Testis (tissue), 3 donors: ENCODE results near the gene BNIPL. TPM values are rescaled to one million over a fixed set of nuclear protein-coding genes. Genes with fewer than 3 reads are reported as not detected.

Experiments
- DNase-seq: peaks from one replicate; pipeline ENCODE4 v3.0.0-alpha.2; 2019
- H3K27ac ChIP-seq, 2 donors: fragments of 200-600 bp; sonication (generic); one replicate each; pipeline ENCODE4 v1.5.1; 2019
- H3K27me3 ChIP-seq: fragments of 200-600 bp; sonication (generic); one replicate; pipeline ENCODE4 v1.5.1; 2019
- H3K36me3 ChIP-seq: fragments of 200-600 bp; sonication (generic); one replicate; pipeline ENCODE4 v1.5.1; 2017; ENCODE audit warnings: low read depth; ENCODE audit errors: missing control alignments
- H3K4me1 ChIP-seq: fragments of 200-600 bp; sonication (generic); one replicate; pipeline ENCODE4 v1.5.1; 2019
- H3K4me3 ChIP-seq, 2 donors: fragments of 200-600 bp; sonication (generic); one replicate each; pipeline ENCODE4 v1.5.1; 2017 to 2019
- H3K9me3 ChIP-seq: fragments of 200-600 bp; sonication (generic); one replicate; pipeline ENCODE4 v1.5.1; 2017
- POLR2A ChIP-seq: fragments of 450-650 bp; IDR thresholded peaks from one replicate; pipeline ENCODE4 v1.6.1; 2017; ENCODE audit warnings: antibody characterized with exemption, mild to moderate bottlenecking, moderate library complexity
- WGBS, 2 donors: methylation state at CpG; one replicate each; pipeline ENCODE4 v1.1.5; 2018; 5-methylcytosine and 5-hydroxymethylcytosine counted together
- intact Hi-C: fragments of 100-400 bp; cut with DNase I; formaldehyde crosslinking; loops from one replicate; pipeline ENCODE4 v1.15.1; 2023; ENCODE audit warnings: low total_unique reads
- polyA plus RNA-seq: library from polyadenylated mRNA; stranded (reverse); fragments of 350-450 nt; fragmentation: Illumina TruSeq; extraction: RNeasy Lipid Tissue Mini Kit (QIAGEN cat#74804); gene quantifications from one replicate; pipeline ENCODE4 v1.2.3, GENCODE V29; 2014; ENCODE audit warnings: low read depth, low replicate concordance; ENCODE audit not compliant: insufficient read depth
- total RNA-seq, 2 donors: library from RNA; depleted of rRNA; stranded (reverse); fragments of >200 nt; gene quantifications; one replicate each; pipeline ENCODE4 v1.2.3, GENCODE V29; 2016
- TF ChIP-seq, protein P1 (sequence below), 3 experiments: fragments of 450-650 bp in 2 of 3; fragments of 200-600 bp in 1 of 3; sonication (generic) in 1 of 3; IDR thresholded peaks; one replicate each; pipeline ENCODE4 v1.5.1; 2016 to 2019; ENCODE audit warnings: antibody characterized with exemption in 3 of 3, mild to moderate bottlenecking in 2 of 3, moderate library complexity in 1 of 3

The BNIPL gene
- total and polyA plus RNA-seq, 3 donors from 2014 or later, result 3.6 to 9.3 (median 5.0) TPM

DNA sequence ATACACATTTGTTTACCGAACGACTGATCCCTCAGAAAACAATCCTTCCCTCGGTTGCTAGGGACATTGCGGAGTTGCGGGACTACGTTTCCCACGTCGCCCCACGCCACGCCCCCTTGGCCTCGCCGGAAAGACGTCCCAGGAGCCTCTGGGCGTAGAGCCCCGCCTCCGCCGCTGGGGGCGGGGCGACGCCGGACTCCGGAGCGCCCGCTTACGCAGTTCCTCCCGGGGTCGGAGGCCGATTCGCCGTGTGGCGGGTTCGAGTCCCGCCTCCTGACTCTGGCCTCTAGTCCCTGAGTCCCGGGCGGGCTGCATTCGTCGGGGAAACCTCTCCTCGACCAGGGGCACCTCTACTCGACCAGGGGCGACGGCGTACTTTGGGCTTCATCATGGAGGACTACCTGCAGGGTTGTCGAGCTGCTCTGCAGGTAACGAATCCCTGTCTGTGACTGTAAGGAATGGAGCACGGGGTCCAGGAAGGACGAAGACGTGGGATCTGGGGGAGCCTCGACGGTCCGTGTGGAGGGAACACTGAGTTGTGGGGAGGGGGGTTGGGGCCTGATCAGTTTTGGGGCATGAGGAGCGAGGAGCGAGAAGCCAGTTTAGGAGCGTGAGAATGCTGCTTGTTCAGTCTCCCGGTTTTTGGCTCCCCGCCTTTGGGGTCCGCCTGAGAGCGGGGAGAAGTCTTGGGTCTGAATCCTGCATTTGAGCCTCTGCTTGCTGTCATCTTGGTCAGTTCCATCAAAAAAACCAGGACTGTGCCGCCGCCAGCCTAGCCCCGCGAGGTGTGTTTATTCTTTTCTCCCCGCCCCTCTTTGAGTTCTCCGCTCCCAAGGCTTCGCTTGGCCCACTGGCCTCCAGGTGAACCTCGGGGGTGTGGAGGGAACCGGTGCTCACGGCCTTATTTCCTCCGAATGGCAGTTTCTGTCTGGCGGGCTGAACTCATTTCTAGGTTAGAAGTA, 27.9 kb upstream of the BNIPL start, which contains the start of gene PRUNE1:
PRUNE1 (plus strand) TSS at position 206 of the 962 bp plus-strand sequence; CDS start at position 390, 184 bp downstream.
- no peaks in the 10 kb centered on the region for H3K36me3 ChIP-seq
- no peaks in the 10 kb centered on the region for H3K9me3 ChIP-seq
- H3K27ac ChIP-seq, result peak within 1 kb of the TSS; percentile 93 to 95
- TF ChIP-seq, protein P1, sequence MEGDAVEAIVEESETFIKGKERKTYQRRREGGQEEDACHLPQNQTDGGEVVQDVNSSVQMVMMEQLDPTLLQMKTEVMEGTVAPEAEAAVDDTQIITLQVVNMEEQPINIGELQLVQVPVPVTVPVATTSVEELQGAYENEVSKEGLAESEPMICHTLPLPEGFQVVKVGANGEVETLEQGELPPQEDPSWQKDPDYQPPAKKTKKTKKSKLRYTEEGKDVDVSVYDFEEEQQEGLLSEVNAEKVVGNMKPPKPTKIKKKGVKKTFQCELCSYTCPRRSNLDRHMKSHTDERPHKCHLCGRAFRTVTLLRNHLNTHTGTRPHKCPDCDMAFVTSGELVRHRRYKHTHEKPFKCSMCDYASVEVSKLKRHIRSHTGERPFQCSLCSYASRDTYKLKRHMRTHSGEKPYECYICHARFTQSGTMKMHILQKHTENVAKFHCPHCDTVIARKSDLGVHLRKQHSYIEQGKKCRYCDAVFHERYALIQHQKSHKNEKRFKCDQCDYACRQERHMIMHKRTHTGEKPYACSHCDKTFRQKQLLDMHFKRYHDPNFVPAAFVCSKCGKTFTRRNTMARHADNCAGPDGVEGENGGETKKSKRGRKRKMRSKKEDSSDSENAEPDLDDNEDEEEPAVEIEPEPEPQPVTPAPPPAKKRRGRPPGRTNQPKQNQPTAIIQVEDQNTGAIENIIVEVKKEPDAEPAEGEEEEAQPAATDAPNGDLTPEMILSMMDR (IDR thresholded peaks at IDR 0.05), result peak in 2 of 3 experiments; percentile 41 to 61
- TF ChIP-seq POLR2A, result peak; percentile 27
- intact Hi-C loops, result no loop called here
- 0 to 1% methylated on average over 29 to 56 of the region's 69 CpGs for WGBS, 2 donors
- H3K4me3 ChIP-seq, result peak within 1 kb of the TSS; percentile 81 to 89
- H3K27me3 ChIP-seq, result no peaks in the 10 kb centered on the region
- peaks cover 38% of the 10 kb centered on the region for H3K4me1 ChIP-seq
- DNase-seq, result peak; percentile 96

DNA sequence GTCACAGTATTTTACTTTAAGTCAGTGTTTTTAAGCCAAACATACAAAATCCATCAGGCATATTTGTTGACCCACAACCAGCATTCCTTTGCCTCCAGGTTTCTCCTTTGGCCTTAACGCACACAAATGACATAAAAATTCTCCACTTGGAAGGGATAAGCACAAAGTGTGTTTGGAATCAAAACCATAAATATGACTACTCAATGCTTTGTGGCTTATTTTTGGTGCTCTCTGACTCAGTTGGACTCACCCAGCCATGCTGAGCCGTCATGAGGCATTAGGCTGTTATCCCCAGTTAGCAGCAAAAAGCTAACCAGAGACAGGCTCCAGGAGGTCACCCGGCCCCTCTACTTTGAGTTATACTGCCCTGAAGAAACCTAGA, 27.2 kb upstream of the BNIPL start:
- TF ChIP-seq, protein P1 (IDR thresholded peaks at IDR 0.05), result no peak
- TF ChIP-seq POLR2A, result no peak
- intact Hi-C loops, result no loop called here
- DNase-seq, result no peak
- peaks cover 35% of the 10 kb centered on the region for H3K4me1 ChIP-seq
- no peaks in the 10 kb centered on the region for H3K9me3 ChIP-seq
- no peaks in the 10 kb centered on the region for H3K36me3 ChIP-seq
- 32 to 35% methylated on average over 3 of the region's 3 CpGs for WGBS, 2 donors
- no peaks in the 10 kb centered on the region for H3K27me3 ChIP-seq
- H3K27ac ChIP-seq, result peak overlapping the region; percentile 93 to 95
- peak overlapping the region; percentile 81 to 89 for H3K4me3 ChIP-seq

DNA sequence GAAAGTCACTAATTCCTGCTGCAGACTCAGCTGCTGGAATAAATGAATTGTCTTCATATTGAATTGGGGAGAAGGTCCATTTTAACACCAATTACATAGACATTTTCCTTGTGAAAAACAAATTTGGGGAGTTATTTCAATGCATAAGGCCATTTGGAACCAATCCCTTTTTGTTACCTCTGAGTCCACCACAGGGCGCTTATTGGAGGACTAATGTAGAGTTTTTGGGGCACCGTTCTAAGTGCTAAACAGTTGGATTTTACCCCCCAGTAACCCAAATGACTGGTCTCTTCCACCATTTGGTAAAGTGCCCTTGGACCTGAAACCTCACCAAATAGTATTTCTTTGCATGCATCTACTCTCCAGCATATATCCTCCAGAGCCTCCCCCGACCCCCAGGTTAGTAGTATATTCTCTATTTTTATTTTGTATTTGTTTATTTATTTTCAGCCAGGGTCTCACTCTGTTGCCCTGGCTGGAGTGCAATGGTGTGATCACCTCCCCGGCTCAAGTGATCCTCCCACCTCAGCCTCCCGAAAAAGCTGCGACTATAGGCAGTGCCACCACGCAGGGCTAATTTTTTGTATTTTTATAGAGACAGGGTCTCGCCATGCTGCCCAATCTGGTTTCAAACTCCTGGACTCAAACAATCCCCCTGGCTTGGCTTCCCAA, 26.6 kb upstream of the BNIPL start:
- Histone ChIP-seq H3K4me3 (peak overlapping the region in 1 of 2 donors; percentile 89), H3K9me3 (no peaks in the 10 kb centered on the region), H3K27me3 (no peaks in the 10 kb centered on the region), H3K27ac (peak overlapping the region in 1 of 2 donors; percentile 93), H3K4me1 (peaks cover 33% of the 10 kb centered on the region), H3K36me3 (no peaks in the 10 kb centered on the region)
- no peak for DNase-seq
- WGBS, 2 donors, result 93 to 94% methylated on average over 8 of the region's 8 CpGs
- no peak for TF ChIP-seq POLR2A
- TF ChIP-seq, protein P1 (IDR thresholded peaks at IDR 0.05), result no peak
- intact Hi-C loops, result no loop called here

DNA sequence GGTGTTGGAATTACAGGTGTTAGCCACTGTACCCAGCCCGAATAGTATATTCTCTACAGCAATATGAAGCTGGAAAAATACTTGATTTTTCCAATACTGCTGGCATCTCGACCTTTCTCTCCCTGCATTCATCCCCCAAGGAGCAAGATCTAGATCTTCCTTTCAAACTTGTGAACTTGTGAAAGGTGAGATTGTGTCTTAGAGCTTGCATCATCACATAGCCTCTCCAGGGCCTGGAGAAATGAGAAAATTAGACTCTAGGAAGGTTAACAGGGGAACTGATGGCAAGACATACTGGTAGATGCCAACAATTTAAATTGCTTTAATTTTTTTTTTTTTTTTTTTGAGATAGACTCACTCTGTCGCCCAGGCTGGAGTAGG, 26.1 kb upstream of the BNIPL start:
- peaks cover 33% of the 10 kb centered on the region for H3K4me1 ChIP-seq
- H3K27me3 ChIP-seq, result no peaks in the 10 kb centered on the region
- H3K9me3 ChIP-seq, result no peaks in the 10 kb centered on the region
- no peak overlapping the region for H3K27ac ChIP-seq
- no peak for DNase-seq
- intact Hi-C loops, result no loop called here
- H3K36me3 ChIP-seq, result no peaks in the 10 kb centered on the region
- no peak for TF ChIP-seq POLR2A
- TF ChIP-seq, protein P1 (IDR thresholded peaks at IDR 0.05), result no peak
- no peak overlapping the region for H3K4me3 ChIP-seq
- 84 to 94% methylated on average over 3 of the region's 3 CpGs for WGBS, 2 donors
